Vagina (tissue), 2 donors: ENCODE results near the gene TRAF3IP1. TPM values are rescaled to one million over a fixed set of nuclear protein-coding genes. Genes with fewer than 3 reads are reported as not detected.

Experiments used
- DNase-seq, 2 donors: peaks; one replicate each; pipeline ENCODE4 v3.0.0-alpha.2; 2017; ENCODE audit errors: extremely low spot score in 2 of 2
- H3K27ac ChIP-seq: fragments of 200-600 bp; sonication (generic); one replicate; pipeline ENCODE4 v1.5.1; 2019
- H3K27me3 ChIP-seq: fragments of 200-600 bp; sonication (generic); one replicate; pipeline ENCODE4 v1.5.1; 2019
- H3K36me3 ChIP-seq, 2 donors: fragments of 200-600 bp; sonication (generic); one replicate each; pipeline ENCODE4 v1.5.1; 2017 to 2019
- H3K4me1 ChIP-seq: fragments of 200-600 bp; sonication (generic); one replicate; pipeline ENCODE4 v1.5.1; 2019
- H3K4me3 ChIP-seq, 2 donors: fragments of 200-600 bp; sonication (generic); 1 replicate in 1 of 2; 2 replicates in 1 of 2; pipeline ENCODE4 v1.5.1; 2016 to 2019
- H3K9me3 ChIP-seq: fragments of 200-600 bp; sonication (generic); one replicate; pipeline ENCODE4 v1.5.1; 2019
- POLR2A ChIP-seq, 2 donors: fragments of 450-650 bp; IDR thresholded peaks; one replicate each; pipeline ENCODE4 v1.6.1; 2017; ENCODE audit warnings: antibody characterized with exemption in 2 of 2, mild to moderate bottlenecking in 2 of 2, moderate library complexity in 2 of 2
- POLR2AphosphoS5 ChIP-seq, 2 donors: sonication (generic); formaldehyde crosslinking; IDR thresholded peaks; one replicate each; pipeline ENCODE4 v1.9.0; 2017; ENCODE audit warnings: antibody characterized with exemption in 2 of 2, mild to moderate bottlenecking in 2 of 2, low read depth in 1 of 2; ENCODE audit not compliant: insufficient read depth in 1 of 2
- intact Hi-C: fragments of 100-400 bp; cut with DNase I; formaldehyde crosslinking; loops from one replicate; pipeline ENCODE4 v1.15.1; 2023
- total RNA-seq: library from RNA; depleted of rRNA; stranded (reverse); fragments of >200 nt; gene quantifications from one replicate; pipeline ENCODE4 v1.2.3, GENCODE V29; 2016
- TF ChIP-seq, protein P1 (sequence below), 3 experiments: fragments of 450-650 bp in 2 of 3; fragments of 200-600 bp in 1 of 3; sonication (generic) in 1 of 3; IDR thresholded peaks; one replicate each; pipeline ENCODE4 v1.5.1; 2017 to 2019; ENCODE audit warnings: antibody characterized with exemption in 3 of 3, mild to moderate bottlenecking in 2 of 3, moderate library complexity in 2 of 3

Gene TRAF3IP1
- total RNA-seq, 1 donor from 2014 or later, result 10.3 TPM

DNA sequence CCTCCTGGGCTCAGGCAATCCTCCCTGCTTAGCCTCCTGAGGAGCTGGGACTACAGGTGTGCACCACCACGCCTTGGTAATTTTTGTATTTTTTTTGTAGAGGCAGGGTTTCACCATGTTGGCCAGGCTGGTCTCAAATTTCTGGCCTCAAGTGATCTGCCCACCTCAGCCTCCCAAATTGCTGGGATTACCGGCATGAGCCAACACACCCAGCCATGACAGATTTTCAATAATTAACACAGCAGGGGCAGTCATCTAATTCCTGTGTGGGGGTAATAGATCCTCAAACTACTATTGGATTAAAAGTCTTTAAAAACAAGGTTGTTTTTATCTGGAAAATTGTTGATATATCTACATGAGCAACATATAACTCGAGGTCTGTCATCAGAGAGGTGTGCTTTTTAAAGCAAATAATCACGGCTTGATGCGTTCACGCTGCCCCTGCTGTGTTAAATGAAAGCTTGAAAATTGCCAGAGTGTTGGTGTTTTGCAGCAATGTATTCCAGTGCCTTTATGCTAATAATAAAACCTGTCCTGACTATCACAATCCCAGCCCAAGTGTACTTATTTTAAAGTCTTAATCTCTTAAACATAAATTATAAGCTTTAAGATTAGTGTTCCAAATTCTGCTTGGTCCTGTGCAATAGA, 70.8 kb downstream of the TRAF3IP1 start:
- no peak for TF ChIP-seq POLR2AphosphoS5 (IDR thresholded peaks at IDR 0.05; ENCODE audit: insufficient read depth in 1 of 2, low read depth in 1 of 2)
- TF ChIP-seq POLR2A (IDR thresholded peaks at IDR 0.05), result no peak
- TF ChIP-seq, protein P1, sequence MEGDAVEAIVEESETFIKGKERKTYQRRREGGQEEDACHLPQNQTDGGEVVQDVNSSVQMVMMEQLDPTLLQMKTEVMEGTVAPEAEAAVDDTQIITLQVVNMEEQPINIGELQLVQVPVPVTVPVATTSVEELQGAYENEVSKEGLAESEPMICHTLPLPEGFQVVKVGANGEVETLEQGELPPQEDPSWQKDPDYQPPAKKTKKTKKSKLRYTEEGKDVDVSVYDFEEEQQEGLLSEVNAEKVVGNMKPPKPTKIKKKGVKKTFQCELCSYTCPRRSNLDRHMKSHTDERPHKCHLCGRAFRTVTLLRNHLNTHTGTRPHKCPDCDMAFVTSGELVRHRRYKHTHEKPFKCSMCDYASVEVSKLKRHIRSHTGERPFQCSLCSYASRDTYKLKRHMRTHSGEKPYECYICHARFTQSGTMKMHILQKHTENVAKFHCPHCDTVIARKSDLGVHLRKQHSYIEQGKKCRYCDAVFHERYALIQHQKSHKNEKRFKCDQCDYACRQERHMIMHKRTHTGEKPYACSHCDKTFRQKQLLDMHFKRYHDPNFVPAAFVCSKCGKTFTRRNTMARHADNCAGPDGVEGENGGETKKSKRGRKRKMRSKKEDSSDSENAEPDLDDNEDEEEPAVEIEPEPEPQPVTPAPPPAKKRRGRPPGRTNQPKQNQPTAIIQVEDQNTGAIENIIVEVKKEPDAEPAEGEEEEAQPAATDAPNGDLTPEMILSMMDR (IDR thresholded peaks at IDR 0.05), result no peak
- no peak for DNase-seq
- Histone ChIP-seq H3K9me3 (no peaks in the 10 kb centered on the region), H3K4me3 (no peak overlapping the region), H3K36me3 (no peaks in the 10 kb centered on the region), H3K27ac (no peak overlapping the region), H3K27me3 (no peaks in the 10 kb centered on the region), H3K4me1 (no peaks in the 10 kb centered on the region)
- intact Hi-C loops, result no loop called here

DNA sequence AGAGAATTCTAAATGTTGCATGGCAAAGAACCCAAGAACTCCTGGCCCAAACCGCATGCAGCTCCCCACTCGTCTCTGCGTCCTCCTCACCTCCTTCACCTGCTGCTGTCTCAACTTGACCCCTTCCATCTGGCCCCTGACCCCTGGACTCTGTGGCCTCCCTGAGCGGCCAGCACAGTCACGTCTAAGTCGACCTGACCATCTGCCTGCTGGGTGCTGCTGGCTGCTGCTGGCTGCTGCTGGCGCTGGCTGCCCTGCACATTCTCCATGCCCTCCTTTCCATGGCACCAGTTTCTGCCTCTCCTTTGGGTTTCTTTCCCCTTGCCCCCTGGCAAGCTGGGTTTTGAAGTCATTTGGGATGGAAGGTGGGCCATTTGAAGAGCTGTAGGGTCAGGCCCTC, 76.3 kb downstream of the TRAF3IP1 start:
- no peak overlapping the region for H3K4me3 ChIP-seq
- no peaks in the 10 kb centered on the region for H3K4me1 ChIP-seq
- peaks cover 0 to 13% of the 10 kb centered on the region in 2 donors for H3K36me3 ChIP-seq
- TF ChIP-seq POLR2AphosphoS5 (IDR thresholded peaks at IDR 0.05; ENCODE audit: insufficient read depth in 1 of 2, low read depth in 1 of 2), result no peak
- no peak for TF ChIP-seq POLR2A (IDR thresholded peaks at IDR 0.05)
- TF ChIP-seq, protein P1 (IDR thresholded peaks at IDR 0.05), result no peak
- no peak for DNase-seq
- no peaks in the 10 kb centered on the region for H3K9me3 ChIP-seq
- no peak overlapping the region for H3K27ac ChIP-seq
- intact Hi-C loops, result no loop called here
- H3K27me3 ChIP-seq, result no peaks in the 10 kb centered on the region

DNA sequence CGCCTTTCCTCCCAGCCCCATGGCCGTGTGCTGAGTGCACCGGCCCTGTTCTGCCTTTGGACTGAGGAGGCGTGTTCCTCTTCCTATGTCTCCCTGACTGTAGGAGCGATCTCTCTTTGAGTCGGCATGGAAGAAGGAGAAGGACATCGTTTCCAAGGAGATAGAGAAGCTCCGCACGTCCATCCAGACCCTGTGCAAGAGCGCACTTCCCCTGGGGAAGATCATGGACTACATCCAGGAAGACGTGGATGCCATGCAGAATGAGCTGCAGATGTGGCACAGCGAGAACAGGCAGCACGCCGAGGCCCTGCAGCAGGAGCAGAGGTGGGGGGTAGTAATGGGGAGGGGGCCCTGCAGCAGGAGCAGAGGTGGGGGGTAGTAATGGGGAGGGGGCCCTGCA, 77.0 kb downstream of the TRAF3IP1 start:
- Histone ChIP-seq H3K27me3 (no peaks in the 10 kb centered on the region), H3K4me1 (no peaks in the 10 kb centered on the region), H3K9me3 (no peaks in the 10 kb centered on the region), H3K27ac (no peak overlapping the region), H3K4me3 (no peak overlapping the region), H3K36me3 (peaks cover 0 to 13% of the 10 kb centered on the region in 2 donors)
- intact Hi-C loops, result no loop called here
- DNase-seq, result no peak
- TF ChIP-seq POLR2AphosphoS5 (IDR thresholded peaks at IDR 0.05; ENCODE audit: insufficient read depth in 1 of 2, low read depth in 1 of 2), result no peak
- TF ChIP-seq, protein P1 (IDR thresholded peaks at IDR 0.05), result no peak
- no peak for TF ChIP-seq POLR2A (IDR thresholded peaks at IDR 0.05)

DNA sequence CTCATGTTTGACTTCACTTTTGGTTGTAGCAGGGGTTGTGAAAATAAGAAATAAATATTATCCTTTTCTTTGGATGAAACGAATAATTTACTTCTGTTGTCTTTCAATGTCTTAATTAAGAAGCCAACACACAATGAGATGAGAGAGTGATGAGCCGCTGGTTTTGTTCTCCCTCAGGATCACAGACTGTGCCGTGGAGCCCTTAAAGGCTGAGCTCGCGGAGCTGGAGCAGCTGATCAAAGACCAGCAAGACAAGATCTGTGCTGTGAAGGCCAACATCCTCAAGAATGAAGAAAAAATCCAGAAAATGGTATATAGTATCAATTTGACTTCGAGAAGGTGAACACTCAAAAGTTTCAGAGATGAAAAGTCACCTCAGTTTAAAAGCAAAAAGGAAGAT, 78.3 kb downstream of the TRAF3IP1 start:
- no peak overlapping the region for H3K4me3 ChIP-seq
- DNase-seq, result no peak
- TF ChIP-seq POLR2AphosphoS5 (IDR thresholded peaks at IDR 0.05; ENCODE audit: insufficient read depth in 1 of 2, low read depth in 1 of 2), result no peak
- no peak for TF ChIP-seq POLR2A (IDR thresholded peaks at IDR 0.05)
- TF ChIP-seq, protein P1 (IDR thresholded peaks at IDR 0.05), result no peak
- no peaks in the 10 kb centered on the region for H3K4me1 ChIP-seq
- H3K9me3 ChIP-seq, result no peaks in the 10 kb centered on the region
- peaks cover 0 to 13% of the 10 kb centered on the region in 2 donors for H3K36me3 ChIP-seq
- H3K27ac ChIP-seq, result no peak overlapping the region
- no peaks in the 10 kb centered on the region for H3K27me3 ChIP-seq
- intact Hi-C loops, result no loop called here

DNA sequence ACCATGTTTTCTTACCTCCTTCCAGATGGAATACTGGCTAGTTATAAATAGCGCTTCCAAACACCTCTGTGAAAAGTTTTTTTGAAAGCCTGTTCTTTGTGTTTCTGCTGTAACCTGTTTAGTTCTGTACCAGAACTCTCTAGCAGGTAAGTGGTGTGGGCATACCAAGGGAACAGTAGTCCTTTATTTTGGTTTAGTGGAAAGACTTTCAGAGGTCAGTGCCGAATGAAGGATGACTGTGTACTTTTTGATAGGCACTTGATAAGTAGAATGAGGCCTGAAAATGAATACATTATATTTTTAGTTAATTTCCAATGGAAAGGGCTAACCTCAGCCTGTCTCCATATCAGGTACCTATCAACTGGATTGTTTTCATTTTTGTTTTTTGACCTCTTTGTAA, 78.8 kb downstream of the TRAF3IP1 start:
- no peaks in the 10 kb centered on the region for H3K9me3 ChIP-seq
- TF ChIP-seq, protein P1 (IDR thresholded peaks at IDR 0.05), result no peak
- TF ChIP-seq POLR2A (IDR thresholded peaks at IDR 0.05), result no peak
- TF ChIP-seq POLR2AphosphoS5 (IDR thresholded peaks at IDR 0.05; ENCODE audit: insufficient read depth in 1 of 2, low read depth in 1 of 2), result no peak
- no peak overlapping the region for H3K4me3 ChIP-seq
- no peaks in the 10 kb centered on the region for H3K27me3 ChIP-seq
- no peak overlapping the region for H3K27ac ChIP-seq
- no peaks in the 10 kb centered on the region for H3K4me1 ChIP-seq
- DNase-seq, result no peak
- intact Hi-C loops, result no loop called here
- H3K36me3 ChIP-seq, result peaks cover 0 to 13% of the 10 kb centered on the region in 2 donors
